ENCODE results near the gene ARHGAP1.

GRCh38 chr11:46692450-46692849 lies 8.0 kb downstream of the ARHGAP1 start:
- TF ChIP-seq CTCF (IDR thresholded peaks at IDR 0.05; ENCODE audit: insufficient read depth, low read length) = no peak
- no peak for TF ChIP-seq REST (IDR thresholded peaks at IDR 0.05; ENCODE audit: insufficient replicate concordance, low read depth)
